ENCODE results near the gene METAP1D. TPM values are rescaled to one million over a fixed set of nuclear protein-coding genes. Genes with fewer than 3 reads are reported as not detected.
A peak's percentile ranks its signal among the peaks of the same experiment; 100 is the strongest.
"Not testable (repeated sequence)": the region's sequence is repeated elsewhere in the genome, so short reads cannot be mapped to it uniquely, and the experiment has no call there.

METAP1D gene
- total RNA-seq, 1 donor from 2014 or later = 4.6 TPM

GRCh38 chr2:172113617-172114016 is 113.9 kb downstream of the METAP1D start:
- H3K4me3 Mint-ChIP-seq (ENCODE audit: unreplicated experiment) = no peak overlapping the region
- peaks cover under 1% of the 10 kb centered on the region for H3K4me1 Mint-ChIP-seq (ENCODE audit: low read depth)
- peak; percentile 80 for TF ChIP-seq CTCF (IDR thresholded peaks at IDR 0.05)
- H3K9me3 Mint-ChIP-seq (ENCODE audit: low read depth) = no peaks in the 10 kb centered on the region
- DNase-seq (ENCODE audit: low spot score) = no peak
- no peaks in the 10 kb centered on the region for H3K27me3 Mint-ChIP-seq (ENCODE audit: low read depth)
- H3K27ac Mint-ChIP-seq (ENCODE audit: unreplicated experiment) = no peak overlapping the region
- H3K36me3 Mint-ChIP-seq (ENCODE audit: low read depth) = no peaks in the 10 kb centered on the region

- not testable (repeated sequence) for H3K9me3 Mint-ChIP-seq (ENCODE audit: low read depth); H3K27ac Mint-ChIP-seq (ENCODE audit: unreplicated experiment); H3K36me3 Mint-ChIP-seq (ENCODE audit: low read depth); H3K4me3 Mint-ChIP-seq (ENCODE audit: unreplicated experiment); DNase-seq (ENCODE audit: low spot score); H3K27me3 Mint-ChIP-seq (ENCODE audit: low read depth); H3K4me1 Mint-ChIP-seq (ENCODE audit: low read depth)
Observed at GRCh38 chr2:172114176-172114575, 114.4 kb downstream of the METAP1D start.

- no peaks in the 10 kb centered on the region for H3K27me3 Mint-ChIP-seq (ENCODE audit: low read depth)
- DNase-seq (ENCODE audit: low spot score) = no peak
- H3K4me3 Mint-ChIP-seq (ENCODE audit: unreplicated experiment) = no peak overlapping the region
- TF ChIP-seq CTCF (IDR thresholded peaks at IDR 0.05) = no peak
- H3K36me3 Mint-ChIP-seq (ENCODE audit: low read depth) = no peaks in the 10 kb centered on the region
- no peaks in the 10 kb centered on the region for H3K9me3 Mint-ChIP-seq (ENCODE audit: low read depth)
- H3K4me1 Mint-ChIP-seq (ENCODE audit: low read depth) = peaks cover 8% of the 10 kb centered on the region
- H3K27ac Mint-ChIP-seq (ENCODE audit: unreplicated experiment) = no peak overlapping the region
Observed at GRCh38 chr2:172114579-172114978, 114.8 kb downstream of the METAP1D start.

DNA sequence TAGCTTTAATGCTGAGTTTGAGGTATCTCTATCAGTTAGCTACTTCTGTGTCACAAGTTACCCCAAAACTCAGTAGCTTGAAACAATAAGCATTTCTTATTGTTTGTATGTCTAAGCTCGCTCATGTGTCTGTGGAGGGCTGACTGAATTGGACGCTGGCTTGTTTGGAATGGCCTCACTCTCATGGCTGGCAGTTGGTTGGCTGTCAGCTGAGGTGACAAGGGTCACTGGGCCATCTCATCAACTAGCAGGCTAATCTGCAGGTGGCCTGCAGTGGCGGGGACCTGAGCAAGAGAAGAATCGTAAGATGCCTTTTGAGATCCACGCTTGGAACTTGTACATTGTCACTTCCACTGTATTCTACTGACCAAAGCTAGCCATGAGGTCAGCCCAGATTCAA is 116.4 kb downstream of the METAP1D start:
- no peak for TF ChIP-seq CTCF (IDR thresholded peaks at IDR 0.05)
- Mint-ChIP-seq H3K36me3 (ENCODE audit: low read depth) (no peaks in the 10 kb centered on the region), H3K27ac (ENCODE audit: unreplicated experiment) (no peak overlapping the region), H3K4me1 (ENCODE audit: low read depth) (peaks cover 8% of the 10 kb centered on the region), H3K9me3 (ENCODE audit: low read depth) (no peaks in the 10 kb centered on the region), H3K27me3 (ENCODE audit: low read depth) (no peaks in the 10 kb centered on the region), H3K4me3 (ENCODE audit: unreplicated experiment) (no peak overlapping the region)
- no peak for DNase-seq (ENCODE audit: low spot score)

GRCh38 chr2:172119089-172119488 is 119.3 kb downstream of the METAP1D start:
- Mint-ChIP-seq H3K4me3 (ENCODE audit: unreplicated experiment) (no peak overlapping the region), H3K27ac (ENCODE audit: unreplicated experiment) (peak overlapping the region; percentile 34)

More at GRCh38 chr2:172119089-172119488, 119.3 kb downstream of the METAP1D start:
- no peaks in the 10 kb centered on the region for H3K36me3 Mint-ChIP-seq (ENCODE audit: low read depth)
- H3K27me3 Mint-ChIP-seq (ENCODE audit: low read depth) = no peaks in the 10 kb centered on the region
- H3K4me1 Mint-ChIP-seq (ENCODE audit: low read depth) = peaks cover 8% of the 10 kb centered on the region
- no peak for DNase-seq (ENCODE audit: low spot score)
- TF ChIP-seq CTCF (IDR thresholded peaks at IDR 0.05) = no peak
- no peaks in the 10 kb centered on the region for H3K9me3 Mint-ChIP-seq (ENCODE audit: low read depth)
